GM19023 (cell line): ENCODE results near the gene FGF12.

Experiments
- ATAC-seq: cut with Tn5 transposase; IDR thresholded peaks from one replicate; pipeline ENCODE4 v1.9.1; 2021; ENCODE audit warnings: mild to moderate bottlenecking, moderate library complexity; ENCODE audit not compliant: unreplicated experiment

Gene FGF12

GRCh38 chr3:192216067-192216466 is 511.3 kb downstream of the FGF12 start:
- no peak for ATAC-seq

GRCh38 chr3:192212979-192213378 is 514.4 kb downstream of the FGF12 start:
- no peak for ATAC-seq

GRCh38 chr3:192212335-192212734 is 515.0 kb downstream of the FGF12 start:
- ATAC-seq = no peak

GRCh38 chr3:192207651-192208050 is 519.7 kb downstream of the FGF12 start:
- no peak for ATAC-seq

DNA sequence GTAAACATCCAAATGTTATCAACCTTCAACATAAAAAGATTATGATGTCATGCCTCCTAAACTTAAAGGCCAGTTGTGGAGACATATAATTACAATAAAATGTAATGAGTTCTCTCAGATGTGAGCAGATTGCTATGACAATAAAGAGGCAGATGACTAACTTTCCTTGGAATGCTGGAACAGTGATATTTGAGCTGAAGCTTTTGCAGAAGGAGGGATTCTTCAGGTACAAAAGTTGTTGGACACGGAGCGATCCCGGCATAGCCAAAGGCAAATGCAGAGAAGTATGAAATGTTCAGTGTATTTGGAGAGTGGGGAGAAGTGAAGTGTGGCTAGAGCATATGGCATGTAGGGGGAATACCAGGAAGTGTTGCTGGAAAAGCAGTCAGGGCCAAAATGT is 520.1 kb downstream of the FGF12 start:
- no peak for ATAC-seq

- no peak for ATAC-seq
Measured at GRCh38 chr3:192194085-192194484, 533.3 kb downstream of the FGF12 start.

- ATAC-seq = peak; percentile 85
Measured at GRCh38 chr3:192188218-192188835, 539.0 kb downstream of the FGF12 start.

- no peak for ATAC-seq
Measured at GRCh38 chr3:192187485-192188051, 539.8 kb downstream of the FGF12 start.

DNA sequence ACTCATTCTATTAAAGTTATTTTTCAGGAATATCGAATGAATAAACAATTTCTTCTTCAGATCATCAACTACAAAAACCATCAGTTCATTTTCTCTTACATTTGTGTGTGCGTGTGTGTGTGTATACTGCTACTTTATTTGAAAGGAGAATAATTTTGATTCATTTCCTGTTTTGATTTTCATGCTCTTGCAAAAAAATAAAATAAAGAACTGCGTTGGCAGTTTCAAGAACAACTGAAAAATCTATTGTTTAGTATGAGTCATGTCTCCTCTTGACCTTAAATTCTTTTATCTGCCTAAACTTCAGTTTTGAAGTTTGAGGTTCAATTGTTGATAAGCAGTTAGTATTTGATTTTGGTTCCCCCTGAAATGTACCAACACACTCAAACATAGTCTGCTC is 540.8 kb downstream of the FGF12 start:
- ATAC-seq = no peak

DNA sequence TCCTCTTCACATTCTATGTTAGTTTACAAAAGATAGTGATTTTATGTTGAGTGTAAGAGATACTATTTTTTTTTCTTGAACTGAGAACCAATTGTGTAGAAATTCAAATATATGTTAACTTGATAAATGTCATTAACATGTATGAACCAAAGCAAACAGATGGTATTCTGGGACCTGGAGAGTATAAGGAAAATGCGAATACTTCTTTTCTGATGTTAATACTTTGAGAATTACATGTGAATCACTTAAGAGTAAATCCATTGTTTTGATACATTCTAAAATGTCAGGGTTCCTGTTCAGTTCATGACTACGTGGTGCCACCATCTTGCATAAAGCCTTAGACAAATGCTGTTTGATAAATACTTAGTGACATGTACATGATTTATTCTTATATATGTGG is 541.3 kb downstream of the FGF12 start:
- no peak for ATAC-seq

DNA sequence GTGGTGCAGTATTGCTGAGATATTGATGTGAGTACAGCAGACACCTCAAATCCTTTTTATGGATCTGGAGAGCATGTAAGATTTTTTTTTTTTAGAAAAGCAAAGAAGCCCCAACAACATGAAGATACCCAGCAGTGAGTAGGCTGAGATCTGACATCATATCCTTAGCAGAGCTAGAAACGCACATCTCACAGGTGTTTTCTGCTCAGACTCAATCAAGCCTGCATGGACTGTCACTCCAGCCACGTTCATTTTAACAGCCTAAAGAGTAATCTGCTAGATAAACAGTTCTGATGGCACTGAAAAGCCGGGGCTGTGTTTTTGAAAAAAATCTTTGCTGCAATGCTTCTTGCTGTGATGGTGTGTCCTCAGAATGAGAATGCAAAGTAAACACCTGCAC is 544.2 kb downstream of the FGF12 start:
- ATAC-seq = no peak

DNA sequence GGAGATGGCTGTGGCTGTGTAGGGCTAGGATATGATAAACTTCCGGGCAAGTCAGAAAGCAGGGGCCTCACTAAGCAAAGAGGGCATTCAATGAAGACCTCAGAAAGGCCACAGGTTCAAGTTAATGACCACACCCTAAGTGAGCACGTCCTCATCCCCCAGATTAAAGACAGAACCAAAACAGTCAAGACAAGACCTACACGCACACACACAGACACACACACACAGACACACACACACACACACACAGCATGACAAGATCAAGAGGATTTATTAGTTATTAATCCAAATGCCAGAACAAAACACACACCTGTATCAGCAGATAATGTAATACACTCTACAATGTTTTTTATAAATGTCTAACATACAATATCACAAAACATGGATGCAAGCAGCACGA is 546.2 kb downstream of the FGF12 start:
- ATAC-seq = no peak

GRCh38 chr3:192177383-192177782 is 550.0 kb downstream of the FGF12 start:
- no peak for ATAC-seq

GRCh38 chr3:192174283-192174682 is 553.1 kb downstream of the FGF12 start:
- no peak for ATAC-seq

DNA sequence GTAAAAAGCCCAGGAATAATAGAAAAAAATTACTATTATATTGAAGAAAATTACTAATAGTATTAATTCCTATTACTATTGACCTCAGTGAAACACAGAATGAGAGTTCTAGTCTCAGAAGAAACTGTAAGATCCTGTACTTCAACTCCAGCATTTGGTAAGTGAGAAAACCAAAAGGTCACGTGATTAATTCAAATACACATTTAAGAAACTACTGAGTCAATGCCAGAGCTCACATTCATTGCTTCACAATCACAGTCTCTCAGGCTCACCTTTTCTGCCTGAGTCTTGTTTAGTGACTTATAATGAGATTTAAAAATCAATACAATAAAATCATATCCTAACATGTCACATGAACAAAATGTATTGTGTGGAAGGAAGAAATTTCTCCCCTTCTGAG is 556.1 kb downstream of the FGF12 start:
- ATAC-seq = no peak

- no peak for ATAC-seq
Measured at GRCh38 chr3:192170659-192171058, 556.7 kb downstream of the FGF12 start.

DNA sequence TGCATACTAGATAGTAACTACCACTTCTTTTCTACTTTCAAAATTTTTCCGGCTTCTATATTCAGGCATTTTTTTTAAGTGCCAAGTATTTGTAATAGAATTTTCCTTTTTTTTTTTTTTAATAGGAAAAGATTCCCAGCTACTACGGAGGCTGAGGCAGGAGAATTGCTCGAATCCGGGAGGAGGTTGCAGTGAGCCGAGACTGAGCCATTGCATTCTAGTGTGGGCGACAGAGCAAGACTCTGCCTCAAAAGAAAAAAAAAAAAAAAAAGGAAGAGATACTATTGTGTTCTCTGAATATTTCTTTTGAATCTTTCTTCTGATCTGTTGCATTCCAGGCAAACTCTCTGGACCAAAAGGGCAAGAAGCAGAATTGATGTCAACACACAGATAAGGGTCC is 557.3 kb downstream of the FGF12 start:
- ATAC-seq = no peak

GRCh38 chr3:192169332-192169915 is 557.9 kb downstream of the FGF12 start:
- no peak for ATAC-seq

- no peak for ATAC-seq
Measured at GRCh38 chr3:192168202-192168601, 559.1 kb downstream of the FGF12 start.

DNA sequence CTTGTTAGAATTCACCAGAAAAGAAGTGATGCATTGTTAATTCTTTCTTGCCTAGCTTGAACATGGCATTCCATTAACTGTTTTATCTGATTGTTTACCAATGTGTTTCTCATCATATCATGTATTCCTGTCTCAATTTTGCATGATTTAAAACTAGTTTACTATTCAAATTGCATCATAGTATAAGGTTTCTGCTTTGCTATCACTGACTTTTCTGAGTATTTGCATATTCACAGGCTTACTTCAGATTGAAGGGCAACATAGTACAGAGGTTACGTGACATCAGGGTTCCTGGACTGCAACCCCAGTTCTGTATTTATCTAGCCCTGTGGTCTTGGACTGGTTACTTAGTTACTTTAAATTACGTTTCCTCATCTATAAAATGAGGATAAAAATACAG is 561.8 kb downstream of the FGF12 start:
- no peak for ATAC-seq

DNA sequence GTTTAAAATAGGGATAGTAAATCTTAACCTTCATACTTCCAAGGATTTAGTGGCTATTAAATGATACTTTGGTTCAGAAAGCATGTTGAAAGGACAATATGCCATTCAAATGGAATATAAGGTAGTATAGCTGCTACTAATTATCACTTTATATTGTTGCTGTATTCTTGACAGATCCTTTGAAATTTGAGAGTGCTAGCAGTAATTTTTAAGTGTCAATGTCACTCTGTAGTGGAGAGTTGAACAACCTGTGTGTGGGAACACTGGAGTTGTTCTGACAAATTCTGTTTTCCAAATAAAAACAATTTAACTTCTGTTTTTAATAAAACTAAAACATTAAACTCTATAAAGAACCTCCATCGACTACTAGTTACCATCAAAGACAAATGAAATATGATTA is 565.7 kb downstream of the FGF12 start:
- no peak for ATAC-seq

DNA sequence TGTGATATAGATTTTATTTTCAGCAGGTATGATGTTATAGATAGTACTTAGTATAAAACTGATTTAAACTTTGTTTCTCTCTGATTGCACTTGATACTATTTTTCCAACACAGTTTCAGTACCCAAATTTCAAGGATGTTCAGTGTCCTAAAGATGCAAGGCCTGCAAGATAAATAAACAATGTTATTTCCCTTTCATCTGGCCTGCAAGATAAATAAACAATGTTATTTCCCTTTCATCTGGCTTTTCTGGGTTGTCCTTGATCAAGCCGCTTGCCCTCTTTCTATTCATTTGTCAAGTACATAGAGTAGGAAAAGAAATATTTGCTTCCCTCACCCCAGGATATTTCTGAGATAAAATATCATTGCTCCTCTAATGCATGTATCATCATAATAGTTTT is 571.0 kb downstream of the FGF12 start:
- no peak for ATAC-seq

DNA sequence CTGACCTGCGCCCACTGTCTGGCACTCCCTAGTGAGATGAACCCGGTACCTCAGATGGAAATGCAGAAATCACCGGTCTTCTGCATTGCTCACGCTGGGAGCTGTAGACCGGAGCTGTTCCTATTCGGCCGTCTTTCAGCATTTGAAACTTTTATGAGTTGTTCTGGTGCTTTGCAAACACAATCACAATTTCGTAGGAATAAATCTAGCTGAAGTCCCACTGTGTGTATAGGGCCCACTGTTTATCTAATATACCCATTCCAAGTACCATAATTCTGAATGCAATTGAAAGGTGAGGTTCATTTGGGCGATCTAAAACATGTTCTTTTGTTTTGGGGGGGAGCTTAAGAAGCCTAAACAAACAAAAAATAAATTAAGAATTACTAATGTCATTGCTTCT is 572.1 kb downstream of the FGF12 start:
- ATAC-seq = no peak
